Left lobe of liver (tissue), 2 donors: ENCODE measurements around the gene LGALS9B. TPM values are rescaled to one million over a fixed set of nuclear protein-coding genes. Genes with fewer than 3 reads are reported as not detected.
"Not testable (repeated sequence)": the region's sequence is repeated elsewhere in the genome, so short reads cannot be mapped to it uniquely, and the experiment has no call there.

Experiments used
- ATAC-seq: fragments of 200-7000 bp; cut with Tn5 transposase; one replicate; pipeline ENCODE4 v1.9.1; 2020; ENCODE audit warnings: mild to moderate bottlenecking, moderate library complexity
- DNase-seq: peaks from one replicate; pipeline ENCODE4 v3.0.0-alpha.2; 2020; ENCODE audit warnings: low spot score
- total RNA-seq: library from RNA; stranded (reverse); gene quantifications from one replicate; pipeline ENCODE4 v1.2.1, GENCODE V29; 2021
- donor health status: DM: no; HTN: no; CAD: no; lungs with moderate emphysema.
- donor health status: DM: no; HTN: yes; CAD: no.

Gene LGALS9B
- not detected for total RNA-seq

- not testable (repeated sequence) for DNase-seq, ATAC-seq
Observed at GRCh38 chr17:20467447-20467846, at the start of gene LGALS9B. LGALS9B (minus strand) TSS chr17:20467539; CDS start chr17:20467470, 69 bp downstream.

GRCh38 chr17:20516986-20517385, 49.6 kb upstream of the LGALS9B start:
- DNase-seq, ATAC-seq: not testable (repeated sequence)

- DNase-seq, ATAC-seq: not testable (repeated sequence)
Observed at GRCh38 chr17:20515099-20515498, 47.8 kb upstream of the LGALS9B start.

GRCh38 chr17:20513539-20513938, 46.2 kb upstream of the LGALS9B start:
- DNase-seq, ATAC-seq: not testable (repeated sequence)

- DNase-seq, ATAC-seq: not testable (repeated sequence)
Observed at GRCh38 chr17:20512378-20512777, 45.0 kb upstream of the LGALS9B start.

- not testable (repeated sequence) for DNase-seq, ATAC-seq
Observed at GRCh38 chr17:20511778-20512177, 44.4 kb upstream of the LGALS9B start.

- DNase-seq, ATAC-seq: not testable (repeated sequence)
Observed at GRCh38 chr17:20505333-20505732, 38.0 kb upstream of the LGALS9B start.

GRCh38 chr17:20504388-20505066, 37.2 kb upstream of the LGALS9B start:
- DNase-seq: not testable (repeated sequence)
- peak; percentile 60 for ATAC-seq

GRCh38 chr17:20501896-20502295, 34.6 kb upstream of the LGALS9B start:
- not testable (repeated sequence) for DNase-seq
- peak; percentile 40 for ATAC-seq

GRCh38 chr17:20500346-20500745, 33.0 kb upstream of the LGALS9B start:
- not testable (repeated sequence) for DNase-seq, ATAC-seq

- ATAC-seq, DNase-seq: not testable (repeated sequence)
Observed at GRCh38 chr17:20495420-20495819, 28.1 kb upstream of the LGALS9B start.

GRCh38 chr17:20494735-20495134, 27.4 kb upstream of the LGALS9B start:
- not testable (repeated sequence) for DNase-seq

GRCh38 chr17:20494147-20494546, 26.8 kb upstream of the LGALS9B start:
- not testable (repeated sequence) for DNase-seq, ATAC-seq

More at GRCh38 chr17:20494735-20495134, 27.4 kb upstream of the LGALS9B start:
- ATAC-seq: not testable (repeated sequence)

GRCh38 chr17:20492971-20493370, 25.6 kb upstream of the LGALS9B start:
- DNase-seq, ATAC-seq: not testable (repeated sequence)

GRCh38 chr17:20492099-20492498, 24.8 kb upstream of the LGALS9B start:
- not testable (repeated sequence) for ATAC-seq, DNase-seq

- not testable (repeated sequence) for DNase-seq, ATAC-seq
Observed at GRCh38 chr17:20484930-20485329, 17.6 kb upstream of the LGALS9B start.

GRCh38 chr17:20479889-20480591, 12.7 kb upstream of the LGALS9B start:
- ATAC-seq: not testable (repeated sequence)

GRCh38 chr17:20477398-20478071, 10.2 kb upstream of the LGALS9B start:
- DNase-seq: not testable (repeated sequence)
- ATAC-seq: peak; percentile 91

More at GRCh38 chr17:20479889-20480591, 12.7 kb upstream of the LGALS9B start:
- DNase-seq: not testable (repeated sequence)

GRCh38 chr17:20475137-20475831, 7.9 kb upstream of the LGALS9B start:
- ATAC-seq, DNase-seq: not testable (repeated sequence)

GRCh38 chr17:20474081-20474480, 6.7 kb upstream of the LGALS9B start:
- not testable (repeated sequence) for DNase-seq, ATAC-seq
